ENCODE measurements around the gene TRIM40.
"Not testable (repeated sequence)": the region's sequence is repeated elsewhere in the genome, so short reads cannot be mapped to it uniquely, and the experiment has no call there.

TRIM40 gene

GRCh38 chr6:30136570-30137286 lies 788 bp downstream of the TRIM40 start:
- no peak overlapping the region for H3K9ac ChIP-seq (ENCODE audit: low read length)
- H3K4me3 ChIP-seq (ENCODE audit: low read depth in 1 of 2, low read length in 2 of 2): no peak overlapping the region
- H3K4me1 ChIP-seq (ENCODE audit: insufficient read depth, low read length): no peaks in the 10 kb centered on the region
- H3K36me3 ChIP-seq (ENCODE audit: insufficient read depth, low read length): no peaks in the 10 kb centered on the region
- peaks cover 0 to 10% of the 10 kb centered on the region in 2 donors for H3K27me3 ChIP-seq (ENCODE audit: control insufficient read depth in 1 of 2, insufficient read depth in 2 of 2, low read length in 2 of 2)
- H3K27ac ChIP-seq (ENCODE audit: low read depth, low read length): no peak overlapping the region
- H3K9me3 ChIP-seq (ENCODE audit: low read length): no peaks in the 10 kb centered on the region

GRCh38 chr6:30140240-30140639 lies 4.3 kb downstream of the TRIM40 start:
- not testable (repeated sequence) for H3K4me1 ChIP-seq (ENCODE audit: insufficient read depth, low read length); H3K9ac ChIP-seq (ENCODE audit: low read length); H3K27me3 ChIP-seq (ENCODE audit: control insufficient read depth in 1 of 2, insufficient read depth in 2 of 2, low read length in 2 of 2); H3K4me3 ChIP-seq (ENCODE audit: low read depth in 1 of 2, low read length in 2 of 2); H3K9me3 ChIP-seq (ENCODE audit: low read length); H3K36me3 ChIP-seq (ENCODE audit: insufficient read depth, low read length); H3K27ac ChIP-seq (ENCODE audit: low read depth, low read length)

GRCh38 chr6:30142665-30143064 lies 6.7 kb downstream of the TRIM40 start:
- H3K9me3 ChIP-seq (ENCODE audit: low read length): no peaks in the 10 kb centered on the region
- H3K27me3 ChIP-seq (ENCODE audit: control insufficient read depth in 1 of 2, insufficient read depth in 2 of 2, low read length in 2 of 2): peaks cover 0 to 4% of the 10 kb centered on the region in 2 donors
- H3K9ac ChIP-seq (ENCODE audit: low read length): no peak overlapping the region
- no peak overlapping the region for H3K27ac ChIP-seq (ENCODE audit: low read depth, low read length)
- no peak overlapping the region for H3K4me3 ChIP-seq (ENCODE audit: low read depth in 1 of 2, low read length in 2 of 2)
- H3K36me3 ChIP-seq (ENCODE audit: insufficient read depth, low read length): no peaks in the 10 kb centered on the region
- no peaks in the 10 kb centered on the region for H3K4me1 ChIP-seq (ENCODE audit: insufficient read depth, low read length)

- H3K27ac ChIP-seq (ENCODE audit: low read depth, low read length): no peak overlapping the region
- H3K4me1 ChIP-seq (ENCODE audit: insufficient read depth, low read length): no peaks in the 10 kb centered on the region
- no peak overlapping the region for H3K4me3 ChIP-seq (ENCODE audit: low read depth in 1 of 2, low read length in 2 of 2)
- H3K27me3 ChIP-seq (ENCODE audit: control insufficient read depth in 1 of 2, insufficient read depth in 2 of 2, low read length in 2 of 2): peaks cover 0 to 11% of the 10 kb centered on the region in 2 donors
- no peaks in the 10 kb centered on the region for H3K9me3 ChIP-seq (ENCODE audit: low read length)
- no peak overlapping the region for H3K9ac ChIP-seq (ENCODE audit: low read length)
- no peaks in the 10 kb centered on the region for H3K36me3 ChIP-seq (ENCODE audit: insufficient read depth, low read length)
These were observed 7.8 kb downstream of the TRIM40 start for GRCh38 chr6:30143780-30144179.

GRCh38 chr6:30144811-30145210 lies 8.9 kb downstream of the TRIM40 start:
- peaks cover 0 to 11% of the 10 kb centered on the region in 2 donors for H3K27me3 ChIP-seq (ENCODE audit: control insufficient read depth in 1 of 2, insufficient read depth in 2 of 2, low read length in 2 of 2)
- H3K27ac ChIP-seq (ENCODE audit: low read depth, low read length): no peak overlapping the region
- H3K9ac ChIP-seq (ENCODE audit: low read length): no peak overlapping the region
- H3K36me3 ChIP-seq (ENCODE audit: insufficient read depth, low read length): no peaks in the 10 kb centered on the region
- no peaks in the 10 kb centered on the region for H3K9me3 ChIP-seq (ENCODE audit: low read length)
- no peak overlapping the region for H3K4me3 ChIP-seq (ENCODE audit: low read depth in 1 of 2, low read length in 2 of 2)
- H3K4me1 ChIP-seq (ENCODE audit: insufficient read depth, low read length): no peaks in the 10 kb centered on the region

- no peaks in the 10 kb centered on the region for H3K4me1 ChIP-seq (ENCODE audit: insufficient read depth, low read length)
- no peak overlapping the region for H3K4me3 ChIP-seq (ENCODE audit: low read depth in 1 of 2, low read length in 2 of 2)
- peaks cover 0 to 11% of the 10 kb centered on the region in 2 donors for H3K27me3 ChIP-seq (ENCODE audit: control insufficient read depth in 1 of 2, insufficient read depth in 2 of 2, low read length in 2 of 2)
- H3K9me3 ChIP-seq (ENCODE audit: low read length): no peaks in the 10 kb centered on the region
- no peak overlapping the region for H3K9ac ChIP-seq (ENCODE audit: low read length)
- H3K27ac ChIP-seq (ENCODE audit: low read depth, low read length): no peak overlapping the region
- H3K36me3 ChIP-seq (ENCODE audit: insufficient read depth, low read length): no peaks in the 10 kb centered on the region
These were observed 9.9 kb downstream of the TRIM40 start for GRCh38 chr6:30145818-30146217.

DNA sequence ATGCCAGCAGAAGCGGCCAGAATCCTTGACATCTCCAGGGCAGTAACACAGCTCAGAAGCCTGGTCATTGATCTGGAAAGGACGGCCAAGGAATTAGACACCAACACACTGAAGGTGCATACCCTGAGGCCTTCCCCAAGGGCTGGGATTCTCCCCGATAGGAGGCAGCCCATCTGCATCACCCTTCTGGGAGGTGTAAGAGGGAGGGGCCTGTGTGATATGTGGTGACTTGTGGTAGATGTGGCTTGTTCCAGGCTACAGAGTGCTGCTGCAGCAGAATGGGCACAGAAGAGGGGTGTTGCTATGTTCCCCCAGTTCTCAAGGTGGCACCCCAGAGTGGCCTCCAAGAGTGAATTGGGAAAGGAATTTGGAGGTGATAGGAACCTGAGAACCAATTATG lies 11.2 kb downstream of the TRIM40 start:
- H3K36me3 ChIP-seq (ENCODE audit: insufficient read depth, low read length): no peaks in the 10 kb centered on the region

GRCh38 chr6:30149234-30149633 lies 13.3 kb downstream of the TRIM40 start:
- no peak overlapping the region for H3K9ac ChIP-seq (ENCODE audit: low read length)
- no peaks in the 10 kb centered on the region for H3K9me3 ChIP-seq (ENCODE audit: low read length)
- H3K36me3 ChIP-seq (ENCODE audit: insufficient read depth, low read length): no peaks in the 10 kb centered on the region
- H3K27ac ChIP-seq (ENCODE audit: low read depth, low read length): no peak overlapping the region
- no peak overlapping the region for H3K4me3 ChIP-seq (ENCODE audit: low read depth in 1 of 2, low read length in 2 of 2)
- peaks cover 0 to 11% of the 10 kb centered on the region in 2 donors for H3K27me3 ChIP-seq (ENCODE audit: control insufficient read depth in 1 of 2, insufficient read depth in 2 of 2, low read length in 2 of 2)
- no peaks in the 10 kb centered on the region for H3K4me1 ChIP-seq (ENCODE audit: insufficient read depth, low read length)

More for the DNA sequence above, 11.2 kb downstream of the TRIM40 start:
- Histone ChIP-seq H3K9me3 (ENCODE audit: low read length) (no peaks in the 10 kb centered on the region), H3K27me3 (ENCODE audit: control insufficient read depth in 1 of 2, insufficient read depth in 2 of 2, low read length in 2 of 2) (peaks cover 0 to 11% of the 10 kb centered on the region in 2 donors), H3K4me3 (ENCODE audit: low read depth in 1 of 2, low read length in 2 of 2) (no peak overlapping the region), H3K27ac (ENCODE audit: low read depth, low read length) (no peak overlapping the region), H3K4me1 (ENCODE audit: insufficient read depth, low read length) (no peaks in the 10 kb centered on the region), H3K9ac (ENCODE audit: low read length) (no peak overlapping the region)

DNA sequence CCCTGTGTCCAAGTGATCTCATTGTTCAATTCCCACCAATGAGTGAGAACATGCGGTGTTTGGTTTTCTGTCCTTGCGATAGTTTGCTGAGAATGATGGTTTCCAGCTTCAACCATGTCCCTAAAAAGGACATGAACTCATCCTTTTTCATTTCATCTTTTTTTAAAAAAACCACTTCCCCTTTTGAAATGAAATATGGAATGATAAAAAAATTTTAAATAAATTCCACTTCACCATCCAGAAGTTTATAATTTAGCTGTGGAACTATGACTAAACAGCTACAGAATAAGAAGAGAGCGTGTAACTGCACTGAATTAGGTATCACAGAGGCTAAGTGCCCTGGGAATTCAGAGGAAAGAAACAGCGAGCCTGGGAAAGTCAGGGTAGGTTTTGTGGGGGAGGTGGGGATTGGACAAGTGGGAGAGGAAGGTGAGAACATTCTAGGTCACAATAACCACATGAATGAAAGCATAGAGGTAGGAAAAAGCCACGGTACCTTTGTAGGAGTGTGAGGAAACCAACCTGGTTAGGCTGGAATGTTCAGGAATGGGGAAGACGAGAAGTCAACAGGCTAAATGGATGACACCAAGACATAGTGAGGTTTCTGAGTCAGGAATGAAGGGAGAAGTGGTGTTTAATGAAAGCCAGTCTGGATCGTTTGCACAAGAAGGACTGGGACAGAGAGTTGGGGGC lies 14.1 kb downstream of the TRIM40 start:
- H3K27me3 ChIP-seq (ENCODE audit: control insufficient read depth in 1 of 2, insufficient read depth in 2 of 2, low read length in 2 of 2): peaks cover 0 to 11% of the 10 kb centered on the region in 2 donors
- no peak overlapping the region for H3K27ac ChIP-seq (ENCODE audit: low read depth, low read length)
- H3K9ac ChIP-seq (ENCODE audit: low read length): no peak overlapping the region
- H3K4me3 ChIP-seq (ENCODE audit: low read depth in 1 of 2, low read length in 2 of 2): no peak overlapping the region
- H3K36me3 ChIP-seq (ENCODE audit: insufficient read depth, low read length): no peaks in the 10 kb centered on the region
- no peaks in the 10 kb centered on the region for H3K4me1 ChIP-seq (ENCODE audit: insufficient read depth, low read length)
- no peaks in the 10 kb centered on the region for H3K9me3 ChIP-seq (ENCODE audit: low read length)

DNA sequence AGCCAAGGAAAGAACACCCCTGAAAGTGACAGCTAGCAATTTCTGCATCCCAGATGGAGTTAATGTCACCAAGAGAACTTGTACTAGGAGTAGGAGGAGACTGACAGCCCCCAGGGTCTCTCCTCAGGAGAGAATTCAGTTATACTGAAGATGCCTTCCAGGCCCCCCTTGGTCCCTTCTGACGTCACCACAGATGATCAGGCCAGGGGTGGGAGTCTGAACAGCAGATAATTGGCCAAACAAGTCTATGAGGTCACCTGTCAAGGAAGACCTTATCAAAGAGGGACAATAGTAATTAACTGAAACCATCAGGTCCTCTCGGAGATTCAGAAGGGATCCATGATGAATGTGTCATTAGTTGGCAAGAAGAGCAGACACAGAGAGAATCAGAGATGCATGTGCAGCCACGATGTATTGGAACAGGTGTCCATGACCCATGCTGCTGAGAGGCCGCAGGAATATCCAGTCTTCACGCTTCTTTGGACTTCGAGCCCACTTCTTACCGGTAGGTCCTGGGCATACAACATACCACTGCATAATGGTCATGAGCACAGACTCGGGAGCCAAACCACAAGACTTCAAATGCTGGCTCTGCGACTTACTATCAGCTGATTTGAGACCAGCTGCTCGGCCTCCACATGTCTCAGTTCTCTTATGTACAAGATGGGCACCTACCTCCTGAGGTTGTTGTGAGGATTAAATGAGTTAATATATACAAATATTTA lies 14.9 kb downstream of the TRIM40 start:
- no peaks in the 10 kb centered on the region for H3K36me3 ChIP-seq (ENCODE audit: insufficient read depth, low read length)
- H3K4me3 ChIP-seq (ENCODE audit: low read depth in 1 of 2, low read length in 2 of 2): no peak overlapping the region
- peaks cover 4% of the 10 kb centered on the region for H3K4me1 ChIP-seq (ENCODE audit: insufficient read depth, low read length)
- no peak overlapping the region for H3K9ac ChIP-seq (ENCODE audit: low read length)
- peaks cover 0 to 11% of the 10 kb centered on the region in 2 donors for H3K27me3 ChIP-seq (ENCODE audit: control insufficient read depth in 1 of 2, insufficient read depth in 2 of 2, low read length in 2 of 2)
- H3K9me3 ChIP-seq (ENCODE audit: low read length): no peaks in the 10 kb centered on the region
- H3K27ac ChIP-seq (ENCODE audit: low read depth, low read length): no peak overlapping the region

GRCh38 chr6:30151580-30151979 lies 15.6 kb downstream of the TRIM40 start:
- no peak overlapping the region for H3K27ac ChIP-seq (ENCODE audit: low read depth, low read length)
- peaks cover 4% of the 10 kb centered on the region for H3K4me1 ChIP-seq (ENCODE audit: insufficient read depth, low read length)
- H3K27me3 ChIP-seq (ENCODE audit: control insufficient read depth in 1 of 2, insufficient read depth in 2 of 2, low read length in 2 of 2): peaks cover 0 to 11% of the 10 kb centered on the region in 2 donors
- no peaks in the 10 kb centered on the region for H3K9me3 ChIP-seq (ENCODE audit: low read length)
- H3K36me3 ChIP-seq (ENCODE audit: insufficient read depth, low read length): no peaks in the 10 kb centered on the region
- no peak overlapping the region for H3K9ac ChIP-seq (ENCODE audit: low read length)
- no peak overlapping the region for H3K4me3 ChIP-seq (ENCODE audit: low read depth in 1 of 2, low read length in 2 of 2)
